SK-N-SH (cell line): Measurements from ENCODE around the gene ZC3H18. TPM values are rescaled to one million over a fixed set of nuclear protein-coding genes. Genes with fewer than 3 reads are reported as not detected.

Experiments used
- CTCF ChIA-PET: fragments of 300-600, 350-600 bp; formaldehyde crosslinking; extraction: SDS; loops from one replicate; lab custom pipeline; 2021; lab: Yijun Ruan, JAX
- POLR2A ChIA-PET: fragments of 350-600 bp; sonication (Branson Sonifier 250); formaldehyde crosslinking; extraction: SDS; loops from one replicate; lab custom pipeline; 2020; ENCODE audit warnings: antibody characterized with exemption, inconsistent platforms; lab: Yijun Ruan, JAX
- DNase-seq: peaks from one replicate; pipeline ENCODE4 v3.0.0; 2012
- H2AFZ ChIP-seq: fragments of 200-600 bp; sonication (generic); 2 replicates; pipeline ENCODE4 v1.8.1; 2016; ENCODE audit warnings: antibody characterized with exemption, mild to moderate bottlenecking, low read depth
- H3F3A ChIP-seq: fragments of 200-600 bp; sonication (generic); replicated peaks from 2 replicates; pipeline ENCODE3; 2016; ENCODE audit warnings: antibody characterized with exemption, mild to moderate bottlenecking; ENCODE audit not compliant: insufficient read depth
- H3K27ac ChIP-seq, 2 experiments: fragments of 200-500 bp in 1 of 2; fragments of 200-600 bp in 1 of 2; sonication (Bioruptor generic) in 1 of 2; sonication (generic), shearing (Covaris generic) in 1 of 2; 2 replicates each; pipeline versions ENCODE4 v1.5.1 to v1.6.1; 2014 to 2016; ENCODE audit warnings: low read depth in 2 of 2, inconsistent platforms in 1 of 2, low read length in 1 of 2, mild to moderate bottlenecking in 1 of 2, mixed read lengths in 1 of 2
- H3K27me3 ChIP-seq: fragments of 200-600 bp; sonication (generic), shearing (Covaris generic); 2 replicates; pipeline ENCODE4 v1.6.1; 2016; ENCODE audit warnings: mixed run types; ENCODE audit not compliant: insufficient read depth
- H3K36me3 ChIP-seq, 2 experiments: fragments of 200-500 bp in 1 of 2; fragments of 200-600 bp in 1 of 2; sonication (Bioruptor generic) in 1 of 2; sonication (generic) in 1 of 2; replicated peaks in 1 of 2; 2 replicates each; pipeline versions ENCODE3 to v1.5.1; 2014 to 2016; ENCODE audit warnings: low read length in 1 of 2, mild to moderate bottlenecking in 1 of 2; ENCODE audit not compliant: insufficient read depth in 2 of 2, control insufficient read depth in 1 of 2
- H3K4me1 ChIP-seq, 2 experiments: fragments of 200-500 bp in 1 of 2; fragments of 200-600 bp in 1 of 2; sonication (Bioruptor generic) in 1 of 2; sonication (generic), shearing (Covaris generic) in 1 of 2; 2 replicates each; pipeline versions ENCODE4 v1.5.1 to v1.6.1; 2014 to 2016; ENCODE audit warnings: low read depth in 1 of 2, low read length in 1 of 2, mixed run types in 1 of 2; ENCODE audit not compliant: insufficient read depth in 2 of 2, control insufficient read depth in 1 of 2
- H3K4me2 ChIP-seq: fragments of 200-600 bp; sonication (generic), shearing (Covaris generic); 2 replicates; pipeline ENCODE4 v1.6.1; 2017; ENCODE audit warnings: mixed run types
- H3K4me3 ChIP-seq, 2 experiments: fragments of 200-500 bp in 1 of 2; fragments of 200-600 bp in 1 of 2; sonication (Bioruptor generic) in 1 of 2; sonication (generic), shearing (Covaris generic) in 1 of 2; 2 replicates each; pipeline versions ENCODE4 v1.5.1 to v1.8.1; 2014 to 2016; ENCODE audit warnings: low read depth in 2 of 2, inconsistent platforms in 1 of 2, low read length in 1 of 2, mild to moderate bottlenecking in 1 of 2, mixed read lengths in 1 of 2, moderate library complexity in 1 of 2
- H3K79me2 ChIP-seq: fragments of 200-600 bp; sonication (generic); 2 replicates; pipeline ENCODE4 v1.8.1; 2017; ENCODE audit warnings: mild to moderate bottlenecking; ENCODE audit not compliant: insufficient read depth
- H3K9ac ChIP-seq: fragments of 200-600 bp; sonication (generic); 2 replicates; pipeline ENCODE4 v1.6.1; 2017; ENCODE audit warnings: mixed run types
- H3K9me2 ChIP-seq: fragments of 200-600 bp; sonication (generic); 2 replicates; pipeline ENCODE4 v1.6.1; 2017; ENCODE audit warnings: mixed run types
- H3K9me3 ChIP-seq: fragments of 200-600 bp; sonication (generic); 2 replicates; pipeline ENCODE4 v1.6.1; 2017; ENCODE audit warnings: mixed run types, mild to moderate bottlenecking, moderate library complexity
- H4K20me1 ChIP-seq: fragments of 200-600 bp; sonication (generic); 2 replicates; pipeline ENCODE4 v1.6.1; 2017; ENCODE audit warnings: mild to moderate bottlenecking, mixed run types; ENCODE audit not compliant: insufficient read depth
- RCOR1 ChIP-seq: fragments of 150-350 bp; IDR thresholded peaks from 2 replicates; pipeline ENCODE4 v1.6.1; 2017; ENCODE audit warnings: antibody characterized with exemption, low read length
- RFX5 ChIP-seq: IDR thresholded peaks from 2 replicates; pipeline ENCODE4 v1.6.1; 2012; ENCODE audit warnings: mild to moderate bottlenecking, improper control_type of control experiment, low read length
- SMC3 ChIP-seq: IDR thresholded peaks from 2 replicates; pipeline ENCODE4 v1.6.1; 2012; ENCODE audit warnings: low read depth, low read length, improper control_type of control experiment
- TAF1 ChIP-seq: IDR thresholded peaks from 2 replicates; pipeline ENCODE4 v1.6.1; 2012; ENCODE audit warnings: low read depth, mild to moderate bottlenecking, low read length, moderate library complexity, borderline replicate concordance
- TEAD4 ChIP-seq: IDR thresholded peaks from 2 replicates; pipeline ENCODE4 v1.4.0; 2012; ENCODE audit warnings: mild to moderate bottlenecking, borderline replicate concordance; ENCODE audit not compliant: insufficient read depth
- YY1 ChIP-seq: IDR thresholded peaks from 2 replicates; pipeline ENCODE4 v1.4.0; 2012; ENCODE audit warnings: low read depth, mild to moderate bottlenecking
- WGBS: methylation state at CpG from one replicate; pipeline ENCODE4 v1.1.6; 2017; ENCODE audit warnings: low lambda C conversion rate; 5-methylcytosine and 5-hydroxymethylcytosine counted together
- polyA plus RNA-seq, 3 experiments: library from polyadenylated mRNA; depleted of rRNA; stranded (reverse); fragments of >200 nt; gene quantifications; 2 replicates each; pipeline ENCODE4 v1.2.3, GENCODE V29; 2012
- TF ChIP-seq, protein P1 (sequence below): fragments of 150-350 bp; IDR thresholded peaks from 2 replicates; pipeline ENCODE4 v1.6.1; 2016; ENCODE audit warnings: mild to moderate bottlenecking, low read depth, low read length
- TF ChIP-seq, protein P2 (sequence below): fragments of 200-600 bp; sonication (generic); IDR thresholded peaks from 2 replicates; pipeline ENCODE4 v1.6.1; 2017; ENCODE audit warnings: antibody characterized with exemption, mild to moderate bottlenecking, moderate library complexity
- TF ChIP-seq, protein P3 (sequence below): IDR thresholded peaks from 2 replicates; pipeline ENCODE4 v1.4.0; 2012; ENCODE audit warnings: low read depth, borderline replicate concordance
- TF ChIP-seq, protein P4 (sequence below): IDR thresholded peaks from 2 replicates; pipeline ENCODE4 v1.4.0; 2012; ENCODE audit warnings: low read depth, borderline replicate concordance

ZC3H18 gene
- polyA plus RNA-seq, 1 of the 3 experiments (the other 2 are of a cell fraction): 32.7 TPM

DNA sequence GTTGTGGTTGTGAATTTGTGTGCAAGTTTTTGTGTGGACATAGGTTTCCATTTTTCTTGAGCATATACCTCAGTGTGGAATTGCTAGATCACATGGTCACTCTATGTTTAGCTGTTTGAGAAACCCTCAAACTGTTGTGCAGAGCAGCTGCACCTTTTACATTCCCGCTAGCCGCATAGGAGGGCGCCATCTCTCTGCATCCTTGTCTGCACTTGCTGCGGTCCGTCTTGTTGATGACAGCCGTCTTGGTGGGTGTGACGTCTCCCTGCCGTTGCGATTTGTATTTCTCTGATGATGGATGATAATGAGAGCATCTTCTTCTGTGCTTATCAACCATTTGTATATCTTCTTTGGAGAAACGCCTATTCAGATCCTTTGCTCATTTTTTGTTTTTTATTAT, 43.1 kb downstream of the ZC3H18 start:
- CTCF ChIA-PET: interaction anchor here (1.3 kb wide), 1 partner anchor 19 kb away, joined by 3 read pairs; no protein-coding TSS in a partner anchor
- H4K20me1 ChIP-seq: peaks cover 8% of the 10 kb centered on the region

More for the DNA sequence above, 43.1 kb downstream of the ZC3H18 start:
- no peak overlapping the region for H3K4me2 ChIP-seq
- POLR2A ChIA-PET: no interaction called here
- no peak for DNase-seq
- H3K4me3 ChIP-seq: no peak overlapping the region
- H3K36me3 ChIP-seq: peaks cover 12 to 47% of the 10 kb centered on the region in 2 experiments
- H2AFZ ChIP-seq: no peak overlapping the region
- H3K4me1 ChIP-seq: no peaks in the 10 kb centered on the region
- H3K27ac ChIP-seq: no peak overlapping the region
- H3K79me2 ChIP-seq: peaks cover 22% of the 10 kb centered on the region; the same call in 1 of the 2 replicates
- no peaks in the 10 kb centered on the region for H3K9me2 ChIP-seq
- whole genome bisulfite sequencing: 95% methylated on average over 10 of the region's 10 CpGs
- H3K9me3 ChIP-seq: no peaks in the 10 kb centered on the region
- no peaks in the 10 kb centered on the region for H3K27me3 ChIP-seq
- no peaks in the 10 kb centered on the region for H3F3A ChIP-seq
- TF ChIP-seq RFX5 (no peak), TEAD4 (no peak), YY1 (no peak), SMC3 (no peak), TAF1 (no peak), RCOR1 (no peak)
- TF ChIP-seq, protein P1, sequence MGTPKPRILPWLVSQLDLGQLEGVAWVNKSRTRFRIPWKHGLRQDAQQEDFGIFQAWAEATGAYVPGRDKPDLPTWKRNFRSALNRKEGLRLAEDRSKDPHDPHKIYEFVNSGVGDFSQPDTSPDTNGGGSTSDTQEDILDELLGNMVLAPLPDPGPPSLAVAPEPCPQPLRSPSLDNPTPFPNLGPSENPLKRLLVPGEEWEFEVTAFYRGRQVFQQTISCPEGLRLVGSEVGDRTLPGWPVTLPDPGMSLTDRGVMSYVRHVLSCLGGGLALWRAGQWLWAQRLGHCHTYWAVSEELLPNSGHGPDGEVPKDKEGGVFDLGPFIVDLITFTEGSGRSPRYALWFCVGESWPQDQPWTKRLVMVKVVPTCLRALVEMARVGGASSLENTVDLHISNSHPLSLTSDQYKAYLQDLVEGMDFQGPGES: no peak
- TF ChIP-seq, protein P2, sequence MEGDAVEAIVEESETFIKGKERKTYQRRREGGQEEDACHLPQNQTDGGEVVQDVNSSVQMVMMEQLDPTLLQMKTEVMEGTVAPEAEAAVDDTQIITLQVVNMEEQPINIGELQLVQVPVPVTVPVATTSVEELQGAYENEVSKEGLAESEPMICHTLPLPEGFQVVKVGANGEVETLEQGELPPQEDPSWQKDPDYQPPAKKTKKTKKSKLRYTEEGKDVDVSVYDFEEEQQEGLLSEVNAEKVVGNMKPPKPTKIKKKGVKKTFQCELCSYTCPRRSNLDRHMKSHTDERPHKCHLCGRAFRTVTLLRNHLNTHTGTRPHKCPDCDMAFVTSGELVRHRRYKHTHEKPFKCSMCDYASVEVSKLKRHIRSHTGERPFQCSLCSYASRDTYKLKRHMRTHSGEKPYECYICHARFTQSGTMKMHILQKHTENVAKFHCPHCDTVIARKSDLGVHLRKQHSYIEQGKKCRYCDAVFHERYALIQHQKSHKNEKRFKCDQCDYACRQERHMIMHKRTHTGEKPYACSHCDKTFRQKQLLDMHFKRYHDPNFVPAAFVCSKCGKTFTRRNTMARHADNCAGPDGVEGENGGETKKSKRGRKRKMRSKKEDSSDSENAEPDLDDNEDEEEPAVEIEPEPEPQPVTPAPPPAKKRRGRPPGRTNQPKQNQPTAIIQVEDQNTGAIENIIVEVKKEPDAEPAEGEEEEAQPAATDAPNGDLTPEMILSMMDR: no peak
- TF ChIP-seq, protein P3, sequence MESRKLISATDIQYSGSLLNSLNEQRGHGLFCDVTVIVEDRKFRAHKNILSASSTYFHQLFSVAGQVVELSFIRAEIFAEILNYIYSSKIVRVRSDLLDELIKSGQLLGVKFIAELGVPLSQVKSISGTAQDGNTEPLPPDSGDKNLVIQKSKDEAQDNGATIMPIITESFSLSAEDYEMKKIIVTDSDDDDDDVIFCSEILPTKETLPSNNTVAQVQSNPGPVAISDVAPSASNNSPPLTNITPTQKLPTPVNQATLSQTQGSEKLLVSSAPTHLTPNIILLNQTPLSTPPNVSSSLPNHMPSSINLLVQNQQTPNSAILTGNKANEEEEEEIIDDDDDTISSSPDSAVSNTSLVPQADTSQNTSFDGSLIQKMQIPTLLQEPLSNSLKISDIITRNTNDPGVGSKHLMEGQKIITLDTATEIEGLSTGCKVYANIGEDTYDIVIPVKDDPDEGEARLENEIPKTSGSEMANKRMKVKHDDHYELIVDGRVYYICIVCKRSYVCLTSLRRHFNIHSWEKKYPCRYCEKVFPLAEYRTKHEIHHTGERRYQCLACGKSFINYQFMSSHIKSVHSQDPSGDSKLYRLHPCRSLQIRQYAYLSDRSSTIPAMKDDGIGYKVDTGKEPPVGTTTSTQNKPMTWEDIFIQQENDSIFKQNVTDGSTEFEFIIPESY: no peak
- TF ChIP-seq, protein P4, sequence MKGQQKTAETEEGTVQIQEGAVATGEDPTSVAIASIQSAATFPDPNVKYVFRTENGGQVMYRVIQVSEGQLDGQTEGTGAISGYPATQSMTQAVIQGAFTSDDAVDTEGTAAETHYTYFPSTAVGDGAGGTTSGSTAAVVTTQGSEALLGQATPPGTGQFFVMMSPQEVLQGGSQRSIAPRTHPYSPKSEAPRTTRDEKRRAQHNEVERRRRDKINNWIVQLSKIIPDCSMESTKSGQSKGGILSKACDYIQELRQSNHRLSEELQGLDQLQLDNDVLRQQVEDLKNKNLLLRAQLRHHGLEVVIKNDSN: no peak
- TF ChIP-seq, all 33 proteins: peak for 0
- H3K9ac ChIP-seq: no peak overlapping the region
